Measurements from ENCODE around the gene PTGFRN. TPM values are rescaled to one million over a fixed set of nuclear protein-coding genes. Genes with fewer than 3 reads are reported as not detected.

The PTGFRN gene
- total RNA-seq, 1 experiment from 2014 or later: 38.7 TPM

- no peaks in the 10 kb centered on the region for H3K27me3 Mint-ChIP-seq (ENCODE audit: low read depth)
- no peak overlapping the region for H3K27ac Mint-ChIP-seq
- H3K9me3 Mint-ChIP-seq: peaks cover 11% of the 10 kb centered on the region
- ChIA-PET CTCF (interaction anchor here (1.2 to 2.1 kb wide), 4 partner anchors 20 to 48 kb away, joined by 3 to 7 read pairs (median 4); no protein-coding TSS in a partner anchor), POLR2A (interaction anchor here (1.3 kb wide), 1 partner anchor 158 kb away, joined by 3 read pairs; the partner anchor contains the start of gene TTF2)
- no peak for TF ChIP-seq ZNF512 (CRISPR knock-in tag; IDR thresholded peaks at IDR 0.05; ENCODE audit: borderline replicate concordance)
- no peak for TF ChIP-seq ZMAT4 (CRISPR knock-in tag; IDR thresholded peaks at IDR 0.05)
- TF ChIP-seq SMAD3 (CRISPR knock-in tag; IDR thresholded peaks at IDR 0.05; ENCODE audit: borderline replicate concordance): no peak
- no peak for TF ChIP-seq ZNF317 (CRISPR knock-in tag; IDR thresholded peaks at IDR 0.05; ENCODE audit: borderline replicate concordance, low read depth)
- no peak for TF ChIP-seq E2F4 (CRISPR knock-in tag; IDR thresholded peaks at IDR 0.05; ENCODE audit: borderline replicate concordance, low read depth)
- TF ChIP-seq E2F1 (CRISPR knock-in tag; IDR thresholded peaks at IDR 0.05): no peak
- no peak for TF ChIP-seq RELA (CRISPR knock-in tag; IDR thresholded peaks at IDR 0.05; ENCODE audit: borderline replicate concordance)
- no peak for TF ChIP-seq IRF1 (CRISPR knock-in tag; IDR thresholded peaks at IDR 0.05)
- TF ChIP-seq MAX (CRISPR knock-in tag; IDR thresholded peaks at IDR 0.05): no peak
- TF ChIP-seq SOX15 (CRISPR knock-in tag; IDR thresholded peaks at IDR 0.05): no peak
- no peak for TF ChIP-seq ZNF396 (CRISPR knock-in tag; IDR thresholded peaks at IDR 0.05; ENCODE audit: borderline replicate concordance)
- TF ChIP-seq ATF3 (CRISPR knock-in tag; conservative IDR thresholded peaks at IDR 0.05): no peak
- TF ChIP-seq ESRRA (CRISPR knock-in tag; IDR thresholded peaks at IDR 0.05; ENCODE audit: borderline replicate concordance): no peak
- TF ChIP-seq GTF2I (CRISPR knock-in tag; conservative IDR thresholded peaks at IDR 0.05): no peak
- TF ChIP-seq CBFB (CRISPR knock-in tag; IDR thresholded peaks at IDR 0.05; ENCODE audit: low read depth): no peak
- H3K36me3 Mint-ChIP-seq: no peaks in the 10 kb centered on the region; the same call in 1 of the 2 replicates
- H3K4me1 Mint-ChIP-seq: peaks cover 17% of the 10 kb centered on the region
- ATAC-seq (no peak), DNase-seq (ENCODE audit: low spot score) (no peak)
- no peak overlapping the region for H3K4me3 Mint-ChIP-seq
These were observed 7.7 kb upstream of the PTGFRN start for GRCh38 chr1:116902027-116902426.

GRCh38 chr1:116902723-116903383 lies 6.9 kb upstream of the PTGFRN start:
- H3K9me3 Mint-ChIP-seq: peaks cover 11% of the 10 kb centered on the region

More at GRCh38 chr1:116902723-116903383, 6.9 kb upstream of the PTGFRN start:
- DNase-seq (ENCODE audit: low spot score): no peak
- Mint-ChIP-seq H3K4me1 (peaks cover 26% of the 10 kb centered on the region), H3K36me3 (no peaks in the 10 kb centered on the region; the same call in 1 of the 2 replicates), H3K27me3 (ENCODE audit: low read depth) (no peaks in the 10 kb centered on the region), H3K27ac (no peak overlapping the region), H3K4me3 (no peak overlapping the region)
- TF ChIP-seq SMAD3 (CRISPR knock-in tag; IDR thresholded peaks at IDR 0.05; ENCODE audit: borderline replicate concordance) (no peak), ESRRA (CRISPR knock-in tag; IDR thresholded peaks at IDR 0.05; ENCODE audit: borderline replicate concordance) (no peak), EMX1 (CRISPR knock-in tag; IDR thresholded peaks at IDR 0.05) (no peak), JAZF1 (CRISPR knock-in tag; IDR thresholded peaks at IDR 0.05) (no peak), ZNF219 (CRISPR knock-in tag; IDR thresholded peaks at IDR 0.05; ENCODE audit: borderline replicate concordance) (no peak)
- POLR2A ChIA-PET: interaction anchor here (1.3 kb wide), 1 partner anchor 157 kb away, joined by 3 read pairs; the partner anchor contains the start of gene TTF2
- no peak for ATAC-seq
- CTCF ChIA-PET: interaction anchor here (1.5 to 2.1 kb wide), 2 partner anchors 21 to 24 kb away, joined by 3 to 7 read pairs; no protein-coding TSS in a partner anchor

All from WTC11 (cell line).